Right lobe of liver (tissue), 6 donors: ENCODE measurements around the gene FUT4. TPM values are rescaled to one million over a fixed set of nuclear protein-coding genes. Genes with fewer than 3 reads are reported as not detected.

Experiments
- ATAC-seq, 4 donors: fragments of 200-7000 bp; cut with Tn5 transposase; one replicate each; pipeline ENCODE4 v1.9.1; 2020; ENCODE audit warnings: mild to moderate bottlenecking in 4 of 4, moderate library complexity in 4 of 4
- DNase-seq, 3 donors: peaks; one replicate each; pipeline ENCODE4 v3.0.0-alpha.2; 2020
- H3K27ac ChIP-seq, 3 donors: fragments of 200-600 bp; one replicate each; pipeline ENCODE4 v1.8.0; 2022
- H3K27me3 ChIP-seq, 2 donors: fragments of 200-600 bp; one replicate each; pipeline ENCODE4 v1.8.0; 2022
- H3K36me3 ChIP-seq, 4 donors: fragments of 200-600 bp; sonication (generic) in 1 of 4; one replicate each; pipeline versions ENCODE4 v1.5.1 to v1.8.0; 2017 to 2022; ENCODE audit warnings: control low read depth in 1 of 4
- H3K4me1 ChIP-seq, 4 donors: fragments of 200-600 bp; sonication (generic) in 1 of 4; one replicate each; pipeline versions ENCODE4 v1.5.1 to v1.8.0; 2017 to 2022; ENCODE audit warnings: control low read depth in 1 of 4
- H3K4me3 ChIP-seq, 3 donors: fragments of 200-600 bp; one replicate each; pipeline ENCODE4 v1.8.0; 2022
- H3K9me3 ChIP-seq, 4 donors: fragments of 200-600 bp; sonication (generic) in 1 of 4; one replicate each; pipeline versions ENCODE4 v1.5.1 to v1.8.0; 2017 to 2022; ENCODE audit warnings: control low read depth in 1 of 4
- POLR2A ChIP-seq: fragments of 450-650 bp; IDR thresholded peaks from one replicate; pipeline ENCODE4 v1.6.1; 2017; ENCODE audit warnings: antibody characterized with exemption, mild to moderate bottlenecking
- WGBS: methylation state at CpG from one replicate; pipeline ENCODE4 v1.1.6; 2018; ENCODE audit warnings: low coverage, low lambda C conversion rate; ENCODE audit not compliant: insufficient coverage; ENCODE audit errors: missing lambda C conversion rate; 5-methylcytosine and 5-hydroxymethylcytosine counted together
- intact Hi-C, 2 donors: fragments of 100-400 bp; cut with DNase I; formaldehyde crosslinking; loops; one replicate each; pipeline versions ENCODE4 v1.11.2 to v1.14.1; 2022
- total RNA-seq, 6 experiments: library from RNA; depleted of rRNA in 2 of 6; stranded (reverse); fragments of >200 nt in 2 of 6; fragmentation: NEBNext Ultra II Directional in 3 of 6; extraction: Animal tissue kit (Norgen Biotek cat#: 25700) in 3 of 6; gene quantifications; one replicate each; pipeline versions ENCODE4 v1.1.0 to v1.2.4, GENCODE V29; 2016 to 2023
- TF ChIP-seq, protein P1 (sequence below), 4 donors: fragments of 200-600 bp in 3 of 4; fragments of 450-650 bp in 1 of 4; IDR thresholded peaks; one replicate each; pipeline versions ENCODE4 v1.5.1 to v1.8.0; 2016 to 2022; ENCODE audit warnings: antibody characterized with exemption in 4 of 4, mild to moderate bottlenecking in 2 of 4
- donor health status: DM: no; HTN: yes; CAD: no.
- donor health status: DM: no; HTN: no; CAD: no.
- donor health status: DM: no; HTN: no; CAD: no.
- donor health status: DM: no; HTN: yes; CAD: no.
- donor health status: DM: no; HTN: yes; CAD: no.

FUT4 gene
- total RNA-seq, 6 experiments from 2014 or later: 0.90 to 3.1 (median 2.0) TPM

DNA sequence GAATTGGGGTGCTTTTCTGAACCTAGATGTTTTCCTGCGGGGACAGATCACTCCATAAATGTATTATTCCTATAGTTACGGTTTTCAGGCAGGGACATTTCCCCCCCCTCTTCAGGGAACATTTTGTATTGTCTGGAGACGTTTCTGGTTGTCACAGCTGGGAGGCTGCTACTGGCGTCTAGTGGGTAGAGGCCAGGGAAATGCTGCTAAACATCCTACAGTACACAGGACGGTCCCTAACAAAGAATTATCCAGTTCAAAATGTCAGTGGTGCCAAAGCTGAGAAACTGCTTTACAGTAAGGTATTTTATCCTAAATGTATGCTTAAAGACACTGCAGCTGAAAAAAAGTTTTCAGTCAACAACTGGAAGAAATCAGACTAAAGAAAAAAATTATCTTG lies 42.8 kb downstream of the FUT4 start:
- H3K4me3 ChIP-seq: no peak overlapping the region
- TF ChIP-seq, protein P1, sequence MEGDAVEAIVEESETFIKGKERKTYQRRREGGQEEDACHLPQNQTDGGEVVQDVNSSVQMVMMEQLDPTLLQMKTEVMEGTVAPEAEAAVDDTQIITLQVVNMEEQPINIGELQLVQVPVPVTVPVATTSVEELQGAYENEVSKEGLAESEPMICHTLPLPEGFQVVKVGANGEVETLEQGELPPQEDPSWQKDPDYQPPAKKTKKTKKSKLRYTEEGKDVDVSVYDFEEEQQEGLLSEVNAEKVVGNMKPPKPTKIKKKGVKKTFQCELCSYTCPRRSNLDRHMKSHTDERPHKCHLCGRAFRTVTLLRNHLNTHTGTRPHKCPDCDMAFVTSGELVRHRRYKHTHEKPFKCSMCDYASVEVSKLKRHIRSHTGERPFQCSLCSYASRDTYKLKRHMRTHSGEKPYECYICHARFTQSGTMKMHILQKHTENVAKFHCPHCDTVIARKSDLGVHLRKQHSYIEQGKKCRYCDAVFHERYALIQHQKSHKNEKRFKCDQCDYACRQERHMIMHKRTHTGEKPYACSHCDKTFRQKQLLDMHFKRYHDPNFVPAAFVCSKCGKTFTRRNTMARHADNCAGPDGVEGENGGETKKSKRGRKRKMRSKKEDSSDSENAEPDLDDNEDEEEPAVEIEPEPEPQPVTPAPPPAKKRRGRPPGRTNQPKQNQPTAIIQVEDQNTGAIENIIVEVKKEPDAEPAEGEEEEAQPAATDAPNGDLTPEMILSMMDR (IDR thresholded peaks at IDR 0.05): no peak
- no peak for TF ChIP-seq POLR2A
- no peak overlapping the region for H3K27ac ChIP-seq
- H3K36me3 ChIP-seq: no peaks in the 10 kb centered on the region
- H3K4me1 ChIP-seq: no peaks in the 10 kb centered on the region
- intact Hi-C loops: no loop called here
- 46% methylated on average over 5 of the region's 5 CpGs for WGBS
- DNase-seq (no peak), ATAC-seq (no peak)
- H3K27me3 ChIP-seq: no peaks in the 10 kb centered on the region
- H3K9me3 ChIP-seq: no peaks in the 10 kb centered on the region

- DNase-seq (no peak), ATAC-seq (no peak)
- H3K27ac ChIP-seq: no peak overlapping the region
- TF ChIP-seq, protein P1 (IDR thresholded peaks at IDR 0.05): no peak
- no peak for TF ChIP-seq POLR2A
- 32% methylated on average over 5 of the region's 5 CpGs for WGBS
- no peaks in the 10 kb centered on the region for H3K4me1 ChIP-seq
- no peaks in the 10 kb centered on the region for H3K36me3 ChIP-seq
- no peaks in the 10 kb centered on the region for H3K9me3 ChIP-seq
- no peak overlapping the region for H3K4me3 ChIP-seq
- intact Hi-C loops: no loop called here
- H3K27me3 ChIP-seq: no peaks in the 10 kb centered on the region
Measured at GRCh38 chr11:94586978-94587377, 43.3 kb downstream of the FUT4 start.

DNA sequence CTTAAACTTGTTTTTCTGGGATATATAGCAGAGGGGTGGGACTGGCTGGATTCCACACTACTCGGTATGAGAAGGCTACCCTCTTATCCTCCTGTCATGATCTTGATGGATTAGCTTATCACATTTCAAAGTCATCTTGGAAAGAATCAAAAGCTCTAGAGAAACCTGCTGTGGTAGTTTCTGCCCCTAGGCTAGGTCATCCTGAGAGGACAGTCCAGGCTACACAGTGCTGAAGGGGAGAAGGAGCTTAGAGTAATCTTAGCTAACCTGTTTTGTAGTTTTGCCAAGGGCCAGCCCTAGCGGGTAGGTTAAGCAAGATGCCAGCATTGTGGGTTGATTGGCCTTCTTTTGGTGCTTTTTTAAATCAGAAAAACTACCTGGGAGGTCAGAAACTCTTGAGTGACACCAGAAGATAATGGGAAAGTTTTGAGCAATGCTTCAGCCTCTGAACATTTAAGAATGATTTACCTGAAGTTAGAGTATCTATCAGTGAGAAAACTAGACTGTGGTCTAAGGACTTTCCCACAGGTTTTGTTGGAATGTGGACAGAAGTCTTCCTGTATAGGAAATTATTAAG lies 44.7 kb downstream of the FUT4 start:
- TF ChIP-seq, protein P1 (IDR thresholded peaks at IDR 0.05): no peak
- TF ChIP-seq POLR2A: no peak
- intact Hi-C loops: no loop called here
- Histone ChIP-seq H3K9me3 (no peaks in the 10 kb centered on the region), H3K4me1 (no peaks in the 10 kb centered on the region), H3K27me3 (no peaks in the 10 kb centered on the region), H3K36me3 (no peaks in the 10 kb centered on the region), H3K27ac (no peak overlapping the region), H3K4me3 (no peak overlapping the region)
- DNase-seq (no peak), ATAC-seq (no peak)
- WGBS: 21% methylated on average over 2 of the region's 2 CpGs

DNA sequence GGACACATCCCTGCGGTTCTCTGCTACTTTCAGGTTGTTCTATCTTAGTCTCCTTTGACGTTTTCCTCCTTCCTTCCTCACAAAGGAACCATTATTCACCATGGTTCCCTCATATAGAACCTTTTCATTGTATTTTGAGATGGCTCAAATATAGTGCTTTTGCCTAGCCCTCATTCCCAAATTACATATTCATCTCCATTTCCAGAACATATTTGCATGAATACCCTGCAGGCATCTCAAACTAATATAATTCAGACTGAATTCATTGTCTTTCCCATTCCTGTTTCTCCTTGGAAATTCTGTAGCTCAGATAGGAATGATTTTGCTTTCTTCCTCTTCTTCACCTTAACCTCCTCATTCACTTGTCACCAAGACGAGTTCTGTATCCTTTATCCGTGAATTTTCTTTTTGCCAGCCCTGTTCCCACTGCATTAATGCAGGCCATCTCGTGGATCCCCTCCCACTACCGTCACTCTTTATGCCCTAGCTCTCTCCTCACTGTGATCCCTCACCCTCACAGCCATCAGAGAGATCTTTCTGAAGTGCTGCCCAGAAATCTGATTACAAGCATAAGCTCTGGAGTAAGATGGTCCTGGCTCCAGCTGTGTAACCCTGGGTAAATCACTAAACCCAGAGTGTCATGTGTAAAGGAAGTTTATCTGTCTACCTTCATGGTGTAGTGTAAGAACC lies 46.8 kb downstream of the FUT4 start:
- no peaks in the 10 kb centered on the region for H3K4me1 ChIP-seq
- intact Hi-C loops: loop anchor here in 1 of 2 donors (10.0 kb wide), 1 partner anchor 66 kb away; no protein-coding TSS in a partner anchor
- no peaks in the 10 kb centered on the region for H3K36me3 ChIP-seq
- no peak for ATAC-seq
- WGBS: 57% methylated on average over 6 of the region's 6 CpGs
- no peak overlapping the region for H3K27ac ChIP-seq
- TF ChIP-seq POLR2A: no peak
- TF ChIP-seq, protein P1 (IDR thresholded peaks at IDR 0.05): no peak
- no peaks in the 10 kb centered on the region for H3K27me3 ChIP-seq
- DNase-seq: no peak
- no peaks in the 10 kb centered on the region for H3K9me3 ChIP-seq
- H3K4me3 ChIP-seq: no peak overlapping the region
